ENCODE measurements around the gene PGLYRP2.

Gene PGLYRP2

GRCh38 chr19:15422296-15423075 is 56.8 kb downstream of the PGLYRP2 start:
- no peak for DNase-seq

- DNase-seq: no peak
These were observed 57.5 kb downstream of the PGLYRP2 start for GRCh38 chr19:15421721-15422260.

GRCh38 chr19:15421136-15421695 is 58.1 kb downstream of the PGLYRP2 start:
- no peak for DNase-seq

- DNase-seq: no peak
These were observed 59.8 kb downstream of the PGLYRP2 start for GRCh38 chr19:15419413-15420025.
